Stimulated activated CD4-positive, alpha-beta T cell treated with anti-CD3 and anti-CD28 coated beads, TNF-alpha, amount 100 ng/mL, for 48 hours (primary cell): Measurements from ENCODE around the gene TTC24.
A peak's percentile ranks its signal among the peaks of the same experiment; 100 is the strongest.
"Not testable (repeated sequence)": the region's sequence is repeated elsewhere in the genome, so short reads cannot be mapped to it uniquely, and the experiment has no call there.

ENCODE experiments used
- DNase-seq, 3 donors: peaks; one replicate each; pipeline ENCODE4 v3.0.0-alpha.2; 2020; ENCODE audit warnings: low read depth in 3 of 3

Gene TTC24

DNA sequence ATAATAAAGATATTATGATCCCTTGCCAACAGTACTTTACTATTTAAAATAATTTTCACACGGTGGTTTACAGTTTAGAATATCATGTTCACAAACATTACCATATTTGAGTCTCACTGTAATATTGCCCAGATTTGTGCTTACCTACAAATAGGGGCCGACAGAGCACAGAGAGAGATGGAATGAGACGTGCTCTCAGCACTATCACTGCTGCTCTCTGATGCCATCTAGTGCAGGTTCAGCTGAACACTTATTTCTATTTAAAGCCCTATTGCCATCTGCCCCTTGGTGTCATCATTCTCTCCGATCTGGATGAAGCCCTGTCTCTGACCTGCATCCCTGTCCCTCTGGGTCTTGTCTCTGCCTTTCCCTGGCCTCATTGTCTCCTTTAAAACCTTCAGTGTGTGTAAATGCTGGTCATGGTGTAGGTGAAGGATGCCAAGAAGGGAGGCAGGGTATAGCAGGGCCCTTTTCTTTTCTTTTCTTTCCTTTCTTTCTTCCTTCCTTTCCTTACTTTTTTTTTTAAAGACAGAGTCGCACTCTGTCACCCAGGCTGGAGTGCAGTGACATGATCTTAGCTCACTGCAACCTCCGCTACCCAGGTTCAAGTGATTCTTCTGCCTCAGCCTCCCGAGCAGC is 28.6 kb downstream of the TTC24 start:
- DNase-seq = peak in 2 of 3 donors; percentile 33 to 56

DNA sequence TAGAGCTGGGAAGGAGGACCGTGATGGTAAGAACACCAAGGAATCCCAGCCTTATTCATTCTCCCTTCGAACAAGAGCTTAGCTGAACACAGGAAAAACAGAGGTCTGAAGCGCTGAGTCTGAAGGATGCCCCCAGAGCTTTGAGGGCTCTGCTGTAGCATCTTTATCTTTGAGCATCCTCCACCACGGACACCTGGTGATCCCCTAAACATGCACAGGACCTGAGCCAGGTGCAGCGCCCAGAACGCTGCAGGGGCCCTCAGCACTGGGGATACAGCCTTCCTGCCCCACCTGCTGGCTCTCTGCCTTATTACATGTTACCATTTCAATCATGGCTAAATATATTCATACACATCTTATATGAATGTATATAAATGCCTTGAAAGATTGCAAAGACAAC is 29.5 kb downstream of the TTC24 start:
- DNase-seq = peak in 2 of 3 donors; percentile 32 to 49

DNA sequence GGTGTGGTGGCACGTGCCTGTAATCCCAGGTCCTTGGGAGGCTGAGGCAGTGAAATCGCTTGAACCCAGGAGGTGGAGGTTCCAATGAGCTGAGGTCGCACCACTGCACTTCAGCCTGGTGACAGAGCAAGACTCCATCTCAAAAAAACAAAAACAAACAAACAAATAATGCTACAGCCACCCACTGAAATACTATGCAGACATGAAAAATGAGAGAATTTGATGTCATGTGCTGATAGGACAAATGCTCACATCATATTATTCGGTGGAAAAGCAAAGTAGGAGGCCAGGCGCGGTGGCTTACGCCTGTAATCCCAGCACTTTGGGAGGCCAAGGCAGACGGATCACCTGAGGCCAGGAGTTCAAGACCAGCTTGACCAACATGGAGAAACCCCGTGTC is 30.5 kb downstream of the TTC24 start:
- DNase-seq = not testable (repeated sequence)

DNA sequence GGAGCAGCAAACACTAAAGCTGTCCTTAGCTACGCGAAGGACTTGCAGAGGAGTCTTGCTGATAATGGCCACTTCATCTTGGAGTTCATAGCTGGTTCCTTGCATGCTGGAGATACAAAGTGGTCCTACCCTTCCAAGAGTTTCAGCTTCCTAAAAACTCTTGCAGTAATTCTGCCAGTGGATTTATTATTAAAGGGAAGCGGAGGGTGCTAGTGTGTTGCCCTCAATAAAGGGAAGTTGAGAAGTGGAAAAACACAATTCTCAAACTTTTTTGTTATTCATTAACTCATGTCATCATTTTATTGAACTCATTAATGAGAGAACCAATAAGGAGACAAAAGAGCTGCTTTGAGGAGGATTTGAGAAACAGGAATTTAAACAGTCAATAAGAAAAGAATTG is 33.1 kb downstream of the TTC24 start:
- no peak for DNase-seq

DNA sequence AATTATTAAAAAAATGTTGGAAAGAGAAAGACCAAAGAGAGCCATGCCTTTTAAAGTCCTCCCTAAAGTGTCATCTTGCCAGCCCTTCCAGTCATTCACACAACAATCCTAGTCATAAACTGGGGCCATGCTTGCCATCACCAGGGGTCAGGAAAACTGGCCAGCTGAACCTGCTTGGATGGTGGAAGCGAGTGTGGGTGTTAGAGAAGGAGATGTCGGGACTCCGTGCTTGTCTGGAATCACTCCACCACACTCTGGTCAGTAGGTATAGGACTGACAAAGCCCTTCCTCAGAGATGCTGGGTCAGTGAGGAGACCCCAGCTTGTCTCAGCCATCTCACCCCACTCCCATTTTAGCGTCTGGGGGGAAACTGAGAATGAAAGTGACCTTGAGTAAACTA is 36.4 kb downstream of the TTC24 start:
- no peak for DNase-seq

DNA sequence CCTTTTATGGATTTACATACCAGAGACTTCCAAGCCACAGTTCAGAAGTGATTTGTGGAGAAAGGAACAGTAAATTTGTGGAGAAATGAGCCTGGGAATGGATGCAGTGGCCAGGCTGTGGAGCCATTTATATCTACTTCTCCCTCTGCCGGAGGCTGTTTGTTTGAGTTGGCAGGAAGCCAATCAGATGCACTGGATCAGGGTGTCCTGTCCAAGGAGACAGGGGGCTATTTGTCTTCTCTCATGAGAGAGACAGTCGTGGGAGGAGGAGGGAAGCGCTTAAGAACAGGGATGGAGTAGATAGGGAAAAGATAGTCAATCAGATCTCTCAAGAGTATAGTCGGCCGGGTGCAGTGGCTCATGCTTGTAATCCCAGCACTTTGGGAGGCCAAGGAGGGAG is 36.9 kb downstream of the TTC24 start:
- DNase-seq = no peak

DNA sequence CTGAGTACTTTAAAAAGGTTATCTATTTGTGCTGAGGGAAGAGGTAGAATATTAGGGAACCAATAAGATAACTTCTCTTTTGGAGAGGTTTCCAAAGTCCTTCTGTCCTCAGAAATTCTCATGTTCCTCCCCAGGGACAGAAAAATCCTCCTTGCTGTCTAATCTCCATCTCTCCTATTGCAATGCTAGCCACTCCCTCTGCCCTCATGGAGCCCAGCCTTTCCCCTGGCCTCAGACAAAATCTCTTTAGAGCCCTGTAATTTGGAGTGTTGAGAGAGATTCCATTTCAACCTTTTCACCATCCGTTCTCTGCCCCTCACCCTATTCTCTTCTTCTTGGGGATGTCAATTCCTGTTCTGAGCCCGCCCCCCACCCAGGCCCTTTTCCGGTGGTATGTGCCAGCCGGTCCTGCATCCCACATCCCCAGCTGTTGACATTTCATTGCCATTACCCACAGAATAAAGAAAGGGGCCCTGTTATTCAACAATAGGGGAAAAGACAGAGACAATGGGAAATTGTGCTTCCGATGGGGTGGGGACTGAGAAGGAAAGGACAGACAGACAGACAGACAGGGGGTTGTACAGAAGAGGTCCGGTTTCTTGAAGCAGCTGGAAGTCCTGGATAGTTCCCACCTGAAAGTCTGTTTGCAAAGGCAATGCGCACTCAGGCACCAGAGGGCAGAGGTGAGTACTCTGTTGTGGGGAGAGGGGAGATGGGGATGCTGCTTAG is 39.5 kb downstream of the TTC24 start, which contains the start of gene HAPLN2:
Gene HAPLN2 (plus strand): TSS at position 563 of the 729 bp plus-strand sequence. CDS start 4,076 bp downstream, outside the sequence.
- no peak for DNase-seq

DNA sequence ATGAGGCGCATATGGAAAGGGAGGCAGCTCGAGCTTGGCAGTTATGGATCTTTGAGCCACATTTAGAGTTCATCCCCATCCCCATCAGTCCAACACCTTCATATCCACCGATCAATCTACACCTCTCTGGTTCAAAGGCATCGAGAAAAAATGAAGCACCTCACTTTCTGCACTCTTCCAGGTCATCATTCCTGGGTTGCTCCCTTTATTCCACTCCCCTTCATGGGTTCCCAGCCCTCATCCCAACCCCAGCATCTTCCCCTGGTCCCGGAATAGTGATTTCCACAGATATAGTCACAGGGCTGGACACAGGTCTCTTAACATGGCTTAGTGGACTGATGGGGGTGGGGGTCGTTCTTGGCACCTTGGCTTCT is 40.0 kb downstream of the TTC24 start:
- DNase-seq = no peak

DNA sequence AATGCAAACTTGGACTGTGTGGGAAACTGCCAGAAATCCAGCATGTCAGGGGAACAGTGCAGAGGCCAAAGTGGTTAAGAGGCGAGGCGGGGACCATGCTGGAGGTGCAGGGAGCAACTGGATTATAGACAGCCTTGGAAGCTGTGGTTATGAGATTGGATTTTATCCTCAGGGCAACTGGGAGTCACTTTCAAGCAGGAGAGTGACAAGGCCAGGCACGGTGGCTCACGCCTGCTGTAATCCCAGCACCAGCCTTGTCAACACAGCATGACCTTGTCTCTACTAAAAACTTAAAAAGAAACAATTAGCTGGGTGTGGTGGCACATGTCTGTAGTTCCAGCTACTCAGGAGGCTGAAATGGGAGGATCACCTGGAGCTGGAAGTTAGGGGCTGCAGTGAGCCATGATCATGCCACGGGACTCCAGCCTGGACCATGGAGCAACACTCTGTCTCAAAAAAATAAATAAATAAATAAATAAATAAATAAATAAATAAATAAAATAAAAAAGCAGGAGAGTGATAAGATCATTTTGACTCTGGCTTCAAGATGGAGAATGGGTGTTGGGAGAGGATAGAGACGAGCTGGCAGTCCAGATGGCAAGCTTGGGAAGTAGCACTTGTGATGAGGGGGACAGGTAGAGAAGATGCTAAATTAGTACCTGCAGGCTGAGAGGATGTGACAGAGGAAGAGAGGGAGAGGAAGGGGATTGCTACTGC is 43.2 kb downstream of the TTC24 start:
- DNase-seq = no peak

DNA sequence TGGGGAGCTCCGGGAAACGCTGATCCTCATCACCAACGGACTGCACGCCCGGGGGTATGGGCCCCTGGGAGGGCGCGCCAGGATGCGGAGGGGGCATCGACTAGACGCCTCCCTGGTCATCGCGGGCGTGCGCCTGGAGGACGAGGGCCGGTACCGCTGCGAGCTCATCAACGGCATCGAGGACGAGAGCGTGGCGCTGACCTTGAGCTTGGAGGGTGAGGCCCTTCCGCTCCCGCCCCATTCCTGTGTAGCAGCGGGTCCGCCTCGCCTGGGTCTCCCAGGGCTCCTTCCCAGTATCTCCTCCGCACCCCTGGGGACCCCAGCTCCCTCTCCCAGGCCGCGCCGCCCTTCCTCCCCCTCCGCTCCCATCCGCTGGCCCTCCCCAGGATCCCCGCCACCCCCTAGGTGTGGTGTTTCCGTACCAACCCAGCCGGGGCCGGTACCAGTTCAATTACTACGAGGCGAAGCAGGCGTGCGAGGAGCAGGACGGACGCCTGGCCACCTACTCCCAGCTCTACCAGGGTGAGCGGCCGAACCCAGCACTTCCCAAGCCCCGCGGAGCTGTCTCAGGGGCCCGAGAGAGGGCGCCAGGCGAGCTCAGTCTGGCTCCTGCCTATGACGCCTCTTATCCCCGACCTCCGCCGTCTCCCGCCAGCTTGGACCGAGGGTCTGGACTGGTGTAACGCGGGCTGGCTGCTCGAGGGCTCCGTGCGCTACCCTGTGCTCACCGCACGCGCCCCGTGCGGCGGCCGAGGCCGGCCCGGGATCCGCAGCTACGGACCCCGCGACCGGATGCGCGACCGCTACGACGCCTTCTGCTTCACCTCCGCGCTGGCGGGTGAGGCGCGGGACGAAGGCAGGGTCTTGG is 44.7 kb downstream of the TTC24 start:
- DNase-seq = no peak

DNA sequence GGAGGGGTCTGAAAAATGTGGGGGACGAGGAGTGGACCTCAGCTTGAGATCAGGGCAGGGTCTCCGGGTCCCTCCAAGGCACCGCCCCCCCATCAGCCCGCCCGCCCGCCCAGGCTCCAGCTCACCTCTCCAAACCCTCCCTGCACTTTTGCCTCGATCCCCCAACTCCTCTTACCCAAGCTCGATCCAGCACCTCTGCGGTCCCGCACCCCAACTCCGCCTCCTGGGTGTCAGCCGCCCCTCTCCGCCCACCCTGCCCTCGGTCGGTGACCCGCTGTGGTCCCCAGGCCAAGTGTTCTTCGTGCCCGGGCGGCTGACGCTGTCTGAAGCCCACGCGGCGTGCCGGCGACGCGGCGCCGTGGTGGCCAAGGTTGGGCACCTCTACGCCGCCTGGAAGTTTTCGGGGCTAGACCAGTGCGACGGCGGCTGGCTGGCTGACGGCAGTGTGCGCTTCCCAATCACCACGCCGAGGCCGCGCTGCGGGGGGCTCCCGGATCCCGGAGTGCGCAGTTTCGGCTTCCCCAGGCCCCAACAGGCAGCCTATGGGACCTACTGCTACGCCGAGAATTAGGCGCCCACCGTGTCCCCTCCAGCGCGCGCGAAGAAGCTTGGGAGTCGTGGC is 45.4 kb downstream of the TTC24 start:
- DNase-seq = no peak

DNA sequence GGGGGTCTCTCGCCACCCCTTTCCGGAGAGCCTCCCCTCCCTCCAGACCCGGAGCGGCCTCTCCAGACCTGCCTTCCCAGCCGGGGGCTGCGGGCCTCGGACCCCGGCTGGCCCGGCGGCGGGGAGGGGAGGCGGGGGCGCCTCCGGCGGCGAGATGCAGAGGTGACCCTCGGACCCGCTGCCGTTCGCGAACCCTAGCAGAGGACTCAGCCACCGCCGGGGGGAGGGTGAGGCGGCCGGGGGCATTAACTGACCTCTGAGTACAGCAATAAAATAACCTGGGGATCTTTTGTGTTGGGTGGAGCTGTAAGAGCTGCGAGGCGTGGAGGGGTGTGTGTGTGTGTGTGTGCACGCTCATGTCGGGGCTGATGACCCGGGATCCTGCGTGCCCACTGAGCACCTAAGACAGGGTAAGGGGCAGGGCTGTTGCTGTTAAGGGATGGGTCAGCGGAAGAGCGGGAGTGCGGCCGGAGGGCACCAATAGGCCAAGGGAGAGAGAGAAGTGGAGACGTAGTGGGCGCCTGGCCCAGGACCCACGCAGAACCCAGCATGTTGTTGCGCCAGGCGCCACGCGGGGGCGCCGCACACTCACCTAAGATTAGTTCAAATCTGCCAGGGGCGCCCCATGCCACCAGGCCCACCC is 46.0 kb downstream of the TTC24 start:
- peak in 2 of 3 donors; percentile 41 to 61 for DNase-seq

DNA sequence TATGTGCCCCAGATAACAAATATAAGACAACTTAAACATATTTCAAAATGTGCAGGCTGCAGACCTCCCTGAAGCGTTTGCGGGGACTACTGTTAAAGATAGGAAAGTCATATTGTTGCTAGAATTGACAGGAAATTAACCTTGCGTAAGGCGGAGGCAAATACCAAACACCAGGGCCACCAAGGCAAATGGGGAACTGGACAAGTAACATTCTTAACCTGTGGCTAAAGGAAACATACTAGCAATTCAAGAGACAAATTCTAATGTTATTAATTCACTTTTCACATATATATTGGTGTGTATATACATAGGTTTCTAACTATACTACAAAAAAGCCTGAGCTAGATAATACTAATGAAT is 46.5 kb downstream of the TTC24 start:
- no peak for DNase-seq

DNA sequence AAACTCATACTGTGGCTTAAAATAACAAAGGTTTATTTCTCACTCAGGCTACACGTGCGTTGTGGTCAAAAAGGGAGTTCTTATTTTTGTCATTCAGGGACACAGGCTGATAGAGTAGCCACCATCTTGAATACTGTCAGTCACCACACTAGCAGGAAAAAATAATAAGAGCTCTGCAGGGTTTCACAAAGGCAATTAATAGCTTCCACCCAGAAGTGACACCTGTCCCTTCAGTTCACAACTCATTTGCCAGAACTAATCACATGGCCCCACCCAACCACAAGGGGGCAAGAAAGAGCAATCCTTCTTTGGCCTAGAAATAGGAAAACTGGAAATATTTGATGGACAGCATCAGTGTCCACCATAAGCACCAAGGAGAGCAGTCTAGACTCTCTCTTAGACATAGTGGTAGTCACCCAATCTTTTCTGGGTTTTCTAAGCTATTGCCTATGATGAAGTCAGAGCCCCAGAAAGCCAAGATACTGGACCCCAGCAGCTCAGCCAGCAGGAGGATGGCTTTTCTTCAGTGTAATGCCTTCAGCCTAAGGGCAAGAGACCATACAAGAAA is 47.9 kb downstream of the TTC24 start:
- DNase-seq = no peak

DNA sequence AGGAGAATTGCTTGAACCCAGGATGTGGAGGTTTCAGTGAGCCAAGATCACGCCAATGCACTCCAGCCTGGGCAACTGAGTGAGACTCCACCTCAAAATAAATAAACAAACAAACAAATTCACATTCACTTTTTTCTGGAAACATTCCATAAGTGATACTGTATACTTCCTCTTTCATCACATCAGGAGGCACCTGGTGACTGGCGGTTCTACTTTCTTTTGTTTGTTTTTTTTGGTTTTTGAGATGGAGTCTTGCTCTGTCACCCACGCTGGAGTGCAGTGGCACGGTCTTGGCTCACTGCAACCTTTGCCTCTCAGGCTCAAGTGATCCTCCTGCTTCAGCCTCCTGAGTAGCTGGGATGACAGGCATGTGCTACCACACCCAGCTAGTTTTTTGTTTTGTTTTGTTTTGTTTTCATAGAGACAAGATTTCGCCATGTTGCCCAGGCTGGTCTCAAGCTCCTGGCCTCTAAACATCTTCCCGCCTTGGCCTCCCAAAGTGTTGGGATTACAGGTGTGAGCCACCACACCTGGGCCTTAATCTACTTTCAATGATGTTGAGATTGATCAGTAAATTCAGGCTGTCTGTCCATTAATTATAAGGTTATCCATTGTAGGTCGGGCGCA is 50.4 kb downstream of the TTC24 start:
- DNase-seq = no peak

DNA sequence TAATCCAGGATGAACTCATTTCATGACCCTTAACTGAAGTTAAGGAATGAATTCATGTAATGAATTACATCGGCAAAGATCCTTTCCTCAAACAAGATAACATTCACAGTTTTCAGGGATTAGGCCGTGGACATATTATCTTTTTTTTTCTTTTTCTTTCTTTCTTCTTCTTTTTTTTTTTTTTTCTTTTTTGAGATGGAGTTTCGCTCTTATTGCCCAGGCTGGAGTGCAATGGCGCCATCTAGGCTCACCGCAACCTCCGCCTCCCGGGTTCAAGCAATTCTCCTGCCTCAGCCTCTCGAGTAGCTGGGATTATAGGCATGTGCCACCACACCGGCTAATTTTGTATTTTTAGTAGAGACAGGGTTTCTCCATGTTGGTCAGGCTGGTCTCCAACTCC is 51.6 kb downstream of the TTC24 start:
- not testable (repeated sequence) for DNase-seq

DNA sequence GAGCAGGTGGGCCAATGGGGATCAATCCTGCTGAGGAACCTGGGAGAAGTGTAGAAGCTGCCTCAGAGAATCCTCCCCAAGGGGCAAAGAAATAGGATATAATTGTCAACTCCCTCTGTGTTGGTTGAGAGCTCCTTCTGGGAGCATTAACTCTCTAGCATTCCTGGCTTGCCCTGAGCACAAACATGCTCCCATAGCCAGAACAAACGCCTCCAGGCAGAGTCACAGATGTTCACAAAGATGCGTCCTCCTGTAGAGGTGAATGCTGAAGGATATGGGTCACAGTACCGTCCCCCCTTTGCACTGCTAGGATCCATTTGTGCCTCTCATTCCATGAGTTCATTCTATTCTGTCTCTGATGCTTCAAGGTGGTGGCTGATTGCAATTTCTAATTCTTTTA is 52.8 kb downstream of the TTC24 start:
- no peak for DNase-seq
